ENCODE results near the gene TNXB.
"Not testable (repeated sequence)": the region's sequence is repeated elsewhere in the genome, so short reads cannot be mapped to it uniquely, and the experiment has no call there.

The TNXB gene

GRCh38 chr6:32057966-32058365 lies 51.2 kb downstream of the TNXB start:
- Histone ChIP-seq H3K9me2 (ENCODE audit: low read depth, low read length) (no peaks in the 10 kb centered on the region), H3K79me2 (ENCODE audit: insufficient read depth, low read length) (no peaks in the 10 kb centered on the region), H3K36me3 (ENCODE audit: insufficient read depth, low read length) (no peaks in the 10 kb centered on the region), H3K9ac (ENCODE audit: low read length) (no peak overlapping the region), H2AFZ (ENCODE audit: low read length) (no peak overlapping the region), H4K20me1 (ENCODE audit: insufficient read depth, low read length) (no peaks in the 10 kb centered on the region), H3K4me2 (ENCODE audit: low read length) (no peak overlapping the region), H3K4me3 (ENCODE audit: low read depth, low read length, poor library complexity, severe bottlenecking) (no peak overlapping the region), H3K9me3 (ENCODE audit: low read length) (no peaks in the 10 kb centered on the region), H3F3A (ENCODE audit: insufficient read depth, low read length) (no peaks in the 10 kb centered on the region), H3K27me3 (ENCODE audit: insufficient read depth, low read length) (no peaks in the 10 kb centered on the region), H3K27ac (ENCODE audit: low read depth, low read length, poor library complexity, severe bottlenecking) (no peak overlapping the region), H3K4me1 (ENCODE audit: insufficient read depth, low read length, severe bottlenecking) (no peaks in the 10 kb centered on the region)
- TF ChIP-seq, protein P1, sequence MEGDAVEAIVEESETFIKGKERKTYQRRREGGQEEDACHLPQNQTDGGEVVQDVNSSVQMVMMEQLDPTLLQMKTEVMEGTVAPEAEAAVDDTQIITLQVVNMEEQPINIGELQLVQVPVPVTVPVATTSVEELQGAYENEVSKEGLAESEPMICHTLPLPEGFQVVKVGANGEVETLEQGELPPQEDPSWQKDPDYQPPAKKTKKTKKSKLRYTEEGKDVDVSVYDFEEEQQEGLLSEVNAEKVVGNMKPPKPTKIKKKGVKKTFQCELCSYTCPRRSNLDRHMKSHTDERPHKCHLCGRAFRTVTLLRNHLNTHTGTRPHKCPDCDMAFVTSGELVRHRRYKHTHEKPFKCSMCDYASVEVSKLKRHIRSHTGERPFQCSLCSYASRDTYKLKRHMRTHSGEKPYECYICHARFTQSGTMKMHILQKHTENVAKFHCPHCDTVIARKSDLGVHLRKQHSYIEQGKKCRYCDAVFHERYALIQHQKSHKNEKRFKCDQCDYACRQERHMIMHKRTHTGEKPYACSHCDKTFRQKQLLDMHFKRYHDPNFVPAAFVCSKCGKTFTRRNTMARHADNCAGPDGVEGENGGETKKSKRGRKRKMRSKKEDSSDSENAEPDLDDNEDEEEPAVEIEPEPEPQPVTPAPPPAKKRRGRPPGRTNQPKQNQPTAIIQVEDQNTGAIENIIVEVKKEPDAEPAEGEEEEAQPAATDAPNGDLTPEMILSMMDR (IDR thresholded peaks at IDR 0.05; ENCODE audit: low read length) = no peak
- no peak for TF ChIP-seq EZH2 (IDR thresholded peaks at IDR 0.05; ENCODE audit: borderline replicate concordance, low read length)

- H3K27me3 ChIP-seq (ENCODE audit: insufficient read depth, low read length) = no peaks in the 10 kb centered on the region; the same call in 1 of the 2 replicates
- no peak for TF ChIP-seq EZH2 (IDR thresholded peaks at IDR 0.05; ENCODE audit: borderline replicate concordance, low read length)
- TF ChIP-seq, protein P1 (IDR thresholded peaks at IDR 0.05; ENCODE audit: low read length) = no peak
Measured at GRCh38 chr6:32056254-32056653, 52.9 kb downstream of the TNXB start.

DNA sequence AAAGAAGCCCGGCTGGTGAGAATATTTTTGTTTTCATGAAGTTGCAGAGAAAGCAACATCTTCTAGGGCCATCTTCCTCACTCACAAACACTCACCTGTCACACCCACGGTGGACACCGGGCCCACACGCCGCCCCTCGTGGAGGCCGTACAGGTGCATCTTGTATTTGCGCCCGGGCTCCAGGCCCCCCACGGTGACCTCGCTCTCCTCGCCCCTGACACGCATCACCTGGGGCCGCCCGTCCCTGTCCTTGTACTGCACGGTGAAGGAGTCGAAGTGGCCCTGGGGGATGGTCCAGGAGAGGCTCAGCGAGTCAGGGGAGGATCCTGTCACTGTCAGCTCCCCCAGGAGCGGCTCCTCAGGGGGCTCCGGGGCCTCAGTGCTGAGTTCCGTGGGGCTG lies 53.4 kb downstream of the TNXB start:
- not testable (repeated sequence) for H3K4me1 ChIP-seq (ENCODE audit: insufficient read depth, low read length, severe bottlenecking); H3K4me3 ChIP-seq (ENCODE audit: low read depth, low read length, poor library complexity, severe bottlenecking); H3F3A ChIP-seq (ENCODE audit: insufficient read depth, low read length); H3K9me2 ChIP-seq (ENCODE audit: low read depth, low read length); H3K4me2 ChIP-seq (ENCODE audit: low read length); H3K27me3 ChIP-seq (ENCODE audit: insufficient read depth, low read length); H4K20me1 ChIP-seq (ENCODE audit: insufficient read depth, low read length); H3K9ac ChIP-seq (ENCODE audit: low read length); H3K27ac ChIP-seq (ENCODE audit: low read depth, low read length, poor library complexity, severe bottlenecking); H3K9me3 ChIP-seq (ENCODE audit: low read length); H3K36me3 ChIP-seq (ENCODE audit: insufficient read depth, low read length); H3K79me2 ChIP-seq (ENCODE audit: insufficient read depth, low read length); H2AFZ ChIP-seq (ENCODE audit: low read length)

More at GRCh38 chr6:32056254-32056653, 52.9 kb downstream of the TNXB start:
- Histone ChIP-seq H3K4me2 (ENCODE audit: low read length) (no peak overlapping the region), H2AFZ (ENCODE audit: low read length) (no peak overlapping the region), H3K4me3 (ENCODE audit: low read depth, low read length, poor library complexity, severe bottlenecking) (no peak overlapping the region), H3F3A (ENCODE audit: insufficient read depth, low read length) (no peaks in the 10 kb centered on the region), H3K27ac (ENCODE audit: low read depth, low read length, poor library complexity, severe bottlenecking) (no peak overlapping the region), H3K79me2 (ENCODE audit: insufficient read depth, low read length) (no peaks in the 10 kb centered on the region), H3K36me3 (ENCODE audit: insufficient read depth, low read length) (no peaks in the 10 kb centered on the region), H3K9me2 (ENCODE audit: low read depth, low read length) (no peaks in the 10 kb centered on the region), H3K9me3 (ENCODE audit: low read length) (no peaks in the 10 kb centered on the region), H3K9ac (ENCODE audit: low read length) (no peak overlapping the region), H3K4me1 (ENCODE audit: insufficient read depth, low read length, severe bottlenecking) (no peaks in the 10 kb centered on the region), H4K20me1 (ENCODE audit: insufficient read depth, low read length) (no peaks in the 10 kb centered on the region)

DNA sequence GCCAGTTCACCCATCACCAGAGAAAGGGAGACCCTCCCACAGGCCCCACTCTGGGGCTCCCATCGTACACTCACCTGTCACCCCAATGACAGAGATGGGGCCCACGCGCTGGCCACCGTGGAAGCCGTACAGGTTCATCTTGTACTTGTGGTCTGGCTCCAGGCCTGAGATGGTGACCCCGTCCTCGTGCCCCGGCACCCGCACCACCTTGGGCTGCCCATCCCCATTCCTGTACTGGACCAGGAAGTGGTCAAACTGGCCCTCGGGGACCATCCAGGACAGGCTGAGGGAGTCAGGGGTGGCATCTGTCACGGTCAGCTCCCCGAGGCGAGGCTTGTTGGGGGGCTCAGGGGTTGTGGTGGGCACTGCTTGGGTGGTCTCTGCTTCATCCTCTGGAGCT lies 55.8 kb downstream of the TNXB start:
- not testable (repeated sequence) for H3K4me2 ChIP-seq (ENCODE audit: low read length); H3K79me2 ChIP-seq (ENCODE audit: insufficient read depth, low read length); H4K20me1 ChIP-seq (ENCODE audit: insufficient read depth, low read length); H3K9me3 ChIP-seq (ENCODE audit: low read length); H2AFZ ChIP-seq (ENCODE audit: low read length); H3K36me3 ChIP-seq (ENCODE audit: insufficient read depth, low read length); H3K4me3 ChIP-seq (ENCODE audit: low read depth, low read length, poor library complexity, severe bottlenecking); H3K4me1 ChIP-seq (ENCODE audit: insufficient read depth, low read length, severe bottlenecking); H3K9ac ChIP-seq (ENCODE audit: low read length); H3K27me3 ChIP-seq (ENCODE audit: insufficient read depth, low read length); H3K27ac ChIP-seq (ENCODE audit: low read depth, low read length, poor library complexity, severe bottlenecking); H3F3A ChIP-seq (ENCODE audit: insufficient read depth, low read length); H3K9me2 ChIP-seq (ENCODE audit: low read depth, low read length)

DNA sequence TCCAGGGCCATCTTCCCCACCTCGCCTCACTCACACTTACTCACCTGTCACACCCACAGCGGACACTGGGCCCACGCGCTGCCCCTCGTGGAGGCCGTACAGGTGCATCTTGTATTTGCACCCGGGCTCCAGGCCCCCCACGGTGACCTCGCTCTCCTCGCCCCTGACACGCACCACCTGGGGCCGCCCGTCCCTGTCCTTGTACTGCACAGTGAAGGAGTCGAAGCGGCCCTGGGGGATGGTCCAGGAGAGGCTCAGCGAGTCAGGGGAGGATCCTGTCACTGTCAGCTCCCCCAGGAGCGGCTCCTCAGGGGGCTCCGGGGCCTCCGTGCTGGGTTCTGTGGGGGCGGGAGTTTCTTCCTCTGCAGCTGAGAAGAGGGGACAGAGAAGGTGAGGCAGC lies 56.5 kb downstream of the TNXB start:
- H2AFZ ChIP-seq (ENCODE audit: low read length); H4K20me1 ChIP-seq (ENCODE audit: insufficient read depth, low read length); H3F3A ChIP-seq (ENCODE audit: insufficient read depth, low read length); H3K79me2 ChIP-seq (ENCODE audit: insufficient read depth, low read length); H3K4me3 ChIP-seq (ENCODE audit: low read depth, low read length, poor library complexity, severe bottlenecking); H3K4me1 ChIP-seq (ENCODE audit: insufficient read depth, low read length, severe bottlenecking); H3K27me3 ChIP-seq (ENCODE audit: insufficient read depth, low read length); H3K4me2 ChIP-seq (ENCODE audit: low read length); H3K9ac ChIP-seq (ENCODE audit: low read length); H3K9me3 ChIP-seq (ENCODE audit: low read length); H3K9me2 ChIP-seq (ENCODE audit: low read depth, low read length); H3K27ac ChIP-seq (ENCODE audit: low read depth, low read length, poor library complexity, severe bottlenecking); H3K36me3 ChIP-seq (ENCODE audit: insufficient read depth, low read length): not testable (repeated sequence)
